Body of pancreas (tissue), 4 donors: ENCODE measurements around the gene CXorf49B. TPM values are rescaled to one million over a fixed set of nuclear protein-coding genes. Genes with fewer than 3 reads are reported as not detected.
"Not testable (repeated sequence)": the region's sequence is repeated elsewhere in the genome, so short reads cannot be mapped to it uniquely, and the experiment has no call there.

Experiments used
- ATAC-seq: fragments of 150-250 bp; one replicate; pipeline ENCODE4 v1.9.1; 2016
- DNase-seq, 4 donors: peaks; one replicate each; pipeline ENCODE4 v3.0.0-alpha.2; 2019
- H3K27ac ChIP-seq, 4 donors: fragments of 200-600 bp; sonication (generic); 1 replicate in 3 of 4; 2 replicates in 1 of 4; pipeline versions ENCODE4 v1.5.1 to v1.6.1; 2016 to 2019; ENCODE audit warnings: mild to moderate bottlenecking in 1 of 4, mixed read lengths in 1 of 4, moderate library complexity in 1 of 4
- H3K27me3 ChIP-seq, 2 donors: fragments of 200-600 bp; sonication (generic); one replicate each; pipeline ENCODE4 v1.6.0; 2016; ENCODE audit warnings: mild to moderate bottlenecking in 1 of 2
- H3K36me3 ChIP-seq, 2 donors: fragments of 200-600 bp; sonication (generic); replicated peaks in 1 of 2; 2 replicates each; pipeline ENCODE4 v1.5.1; 2016; ENCODE audit warnings: low read depth in 2 of 2; ENCODE audit not compliant: insufficient read depth in 1 of 2
- H3K4me1 ChIP-seq: fragments of 200-600 bp; sonication (generic); one replicate; pipeline ENCODE4 v1.6.0; 2016
- H3K4me3 ChIP-seq, 2 donors: fragments of 200-600 bp; sonication (generic); 1 replicate in 1 of 2; 2 replicates in 1 of 2; pipeline ENCODE4 v1.5.1; 2016 to 2019
- H3K9me3 ChIP-seq, 3 donors: fragments of 200-600 bp; sonication (generic); 1 replicate in 2 of 3; 2 replicates in 1 of 3; pipeline ENCODE4 v1.5.1; 2016
- WGBS, 2 donors: methylation state at CpG; one replicate each; pipeline ENCODE4 v1.1.5; 2017; 5-methylcytosine and 5-hydroxymethylcytosine counted together
- intact Hi-C: fragments of 100-400 bp; cut with DNase I; formaldehyde crosslinking; loops from one replicate; pipeline ENCODE4 v1.15.1; 2023
- total RNA-seq, 2 donors: library from RNA; depleted of rRNA; stranded (reverse); fragments of >200 nt; gene quantifications; one replicate each; pipeline ENCODE4 v1.1.0, GENCODE V29; 2016

CXorf49B gene
- total RNA-seq, result not detected

- H3K27ac ChIP-seq, H3K4me1 ChIP-seq, ATAC-seq, H3K27me3 ChIP-seq, H3K4me3 ChIP-seq, intact Hi-C loops, H3K36me3 ChIP-seq, DNase-seq, H3K9me3 ChIP-seq: not testable (repeated sequence)
- no CpG with 5 or more reads among the region's 34 CpGs for WGBS, 2 donors
Observed at GRCh38 chrX:71763049-71763448, at the start of gene CXorf49B. Gene CXorf49B (plus strand): TSS chrX:71763349. CDS start chrX:71763424, 75 bp downstream.

GRCh38 chrX:71714064-71714463 is 49.1 kb upstream of the CXorf49B start:
- H3K27me3 ChIP-seq, intact Hi-C loops, H3K4me1 ChIP-seq, H3K4me3 ChIP-seq, ATAC-seq, DNase-seq, H3K9me3 ChIP-seq, H3K36me3 ChIP-seq, H3K27ac ChIP-seq: not testable (repeated sequence)
- no CpG with 5 or more reads among the region's 14 CpGs for WGBS, 2 donors

GRCh38 chrX:71715551-71715950 is 47.6 kb upstream of the CXorf49B start:
- H3K27ac ChIP-seq, H3K9me3 ChIP-seq: not testable (repeated sequence)
- no CpG with 5 or more reads among the region's 8 CpGs for WGBS, 2 donors

GRCh38 chrX:71716323-71716722 is 46.8 kb upstream of the CXorf49B start:
- no CpG with 5 or more reads among the region's 12 CpGs for WGBS, 2 donors

More at GRCh38 chrX:71715551-71715950, 47.6 kb upstream of the CXorf49B start:
- DNase-seq, ATAC-seq, H3K27me3 ChIP-seq, H3K4me1 ChIP-seq, H3K4me3 ChIP-seq, intact Hi-C loops, H3K36me3 ChIP-seq: not testable (repeated sequence)

GRCh38 chrX:71718185-71718584 is 45.0 kb upstream of the CXorf49B start, which contains the start of gene CXorf49:
Gene CXorf49 (minus strand): TSS chrX:71718285. CDS start chrX:71718151, 134 bp downstream.
- H3K9me3 ChIP-seq, intact Hi-C loops, ATAC-seq, DNase-seq, H3K4me3 ChIP-seq, H3K4me1 ChIP-seq, H3K36me3 ChIP-seq, H3K27ac ChIP-seq, H3K27me3 ChIP-seq: not testable (repeated sequence)
- no CpG with 5 or more reads among the region's 30 CpGs for WGBS, 2 donors

More at GRCh38 chrX:71716323-71716722, 46.8 kb upstream of the CXorf49B start:
- H3K4me1 ChIP-seq, ATAC-seq, H3K27me3 ChIP-seq, intact Hi-C loops, DNase-seq, H3K36me3 ChIP-seq, H3K27ac ChIP-seq, H3K9me3 ChIP-seq, H3K4me3 ChIP-seq: not testable (repeated sequence)

- no CpG with 5 or more reads among the region's 30 CpGs for WGBS, 2 donors
- H3K36me3 ChIP-seq, intact Hi-C loops, ATAC-seq, H3K27me3 ChIP-seq, H3K9me3 ChIP-seq, DNase-seq, H3K4me1 ChIP-seq, H3K27ac ChIP-seq, H3K4me3 ChIP-seq: not testable (repeated sequence)
Observed at GRCh38 chrX:71719195-71719594, 44.0 kb upstream of the CXorf49B start.

- H3K27ac ChIP-seq, ATAC-seq, H3K4me3 ChIP-seq, H3K27me3 ChIP-seq, H3K4me1 ChIP-seq, DNase-seq, intact Hi-C loops, H3K9me3 ChIP-seq, H3K36me3 ChIP-seq: not testable (repeated sequence)
- no CpG with 5 or more reads among the region's 20 CpGs for WGBS, 2 donors
Observed at GRCh38 chrX:71720289-71720886, 42.8 kb upstream of the CXorf49B start.

- DNase-seq, H3K4me1 ChIP-seq, H3K27ac ChIP-seq, H3K9me3 ChIP-seq, H3K27me3 ChIP-seq, H3K36me3 ChIP-seq, ATAC-seq, H3K4me3 ChIP-seq, intact Hi-C loops: not testable (repeated sequence)
- no CpG with 5 or more reads among the region's 20 CpGs for WGBS, 2 donors
Observed at GRCh38 chrX:71760688-71761281, 2.4 kb upstream of the CXorf49B start.

GRCh38 chrX:71764832-71765231 is 1.7 kb downstream of the CXorf49B start:
- H3K27ac ChIP-seq, H3K27me3 ChIP-seq, H3K9me3 ChIP-seq, DNase-seq, intact Hi-C loops, H3K36me3 ChIP-seq, H3K4me3 ChIP-seq, ATAC-seq, H3K4me1 ChIP-seq: not testable (repeated sequence)
- no CpG with 5 or more reads among the region's 11 CpGs for WGBS, 2 donors

- not testable (repeated sequence) for ATAC-seq
Observed at GRCh38 chrX:71765613-71766012, 2.5 kb downstream of the CXorf49B start.

GRCh38 chrX:71767134-71767533 is 4.0 kb downstream of the CXorf49B start:
- H3K36me3 ChIP-seq, H3K4me1 ChIP-seq, DNase-seq, ATAC-seq, intact Hi-C loops, H3K4me3 ChIP-seq, H3K27me3 ChIP-seq, H3K9me3 ChIP-seq, H3K27ac ChIP-seq: not testable (repeated sequence)
- no CpG with 5 or more reads among the region's 14 CpGs for WGBS, 2 donors

More at GRCh38 chrX:71765613-71766012, 2.5 kb downstream of the CXorf49B start:
- H3K4me1 ChIP-seq, H3K9me3 ChIP-seq, H3K27me3 ChIP-seq, intact Hi-C loops, H3K4me3 ChIP-seq, H3K27ac ChIP-seq, H3K36me3 ChIP-seq, DNase-seq: not testable (repeated sequence)
- no CpG with 5 or more reads among the region's 8 CpGs for WGBS, 2 donors

GRCh38 chrX:71778322-71778721 is 15.2 kb downstream of the CXorf49B start:
- ATAC-seq, intact Hi-C loops, H3K4me3 ChIP-seq, H3K36me3 ChIP-seq, H3K4me1 ChIP-seq, H3K27me3 ChIP-seq, DNase-seq, H3K27ac ChIP-seq, H3K9me3 ChIP-seq: not testable (repeated sequence)
- no CpG with 5 or more reads among the region's 12 CpGs for WGBS, 2 donors
